ENCODE data around the gene GP2. TPM values are rescaled to one million over a fixed set of nuclear protein-coding genes. Genes with fewer than 3 reads are reported as not detected.
"Not testable (repeated sequence)": the region's sequence is repeated elsewhere in the genome, so short reads cannot be mapped to it uniquely, and the experiment has no call there.

GP2 gene
- total RNA-seq, 1 experiment from 2014 or later = not detected

GRCh38 chr16:20326321-20326720 lies 992 bp downstream of the GP2 start:
- DNase-seq (ENCODE audit: extremely low read depth, low read depth) = no peak

- no peak for DNase-seq (ENCODE audit: extremely low read depth, low read depth)
Observed at GRCh38 chr16:20325005-20325404, 2.3 kb downstream of the GP2 start.

DNA sequence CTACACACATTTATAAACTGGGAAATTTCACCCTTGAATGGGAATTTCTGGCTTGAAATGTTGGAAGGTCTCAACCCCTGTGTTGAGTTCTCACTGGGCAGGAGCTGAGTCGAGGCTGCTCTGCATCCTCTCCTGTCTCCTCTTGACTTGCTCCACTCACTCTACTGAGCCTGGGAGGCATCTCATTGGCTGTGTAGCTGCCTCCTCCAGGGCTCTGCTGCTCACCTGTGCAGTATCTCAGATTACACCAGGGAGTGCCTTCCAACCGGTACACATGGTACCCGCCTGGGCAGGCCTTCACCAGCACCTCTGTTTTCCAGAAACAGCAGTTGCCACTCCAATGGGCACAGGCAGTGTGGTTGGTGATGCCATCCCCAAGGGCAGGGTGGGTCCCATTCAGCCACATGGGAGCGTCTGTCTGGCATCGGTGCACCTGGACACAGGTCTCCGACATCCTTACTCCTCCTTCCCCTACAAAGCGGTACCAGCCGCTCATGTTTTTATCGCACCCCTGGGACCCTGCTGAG lies 3.7 kb downstream of the GP2 start:
- DNase-seq (ENCODE audit: extremely low read depth, low read depth) = no peak

DNA sequence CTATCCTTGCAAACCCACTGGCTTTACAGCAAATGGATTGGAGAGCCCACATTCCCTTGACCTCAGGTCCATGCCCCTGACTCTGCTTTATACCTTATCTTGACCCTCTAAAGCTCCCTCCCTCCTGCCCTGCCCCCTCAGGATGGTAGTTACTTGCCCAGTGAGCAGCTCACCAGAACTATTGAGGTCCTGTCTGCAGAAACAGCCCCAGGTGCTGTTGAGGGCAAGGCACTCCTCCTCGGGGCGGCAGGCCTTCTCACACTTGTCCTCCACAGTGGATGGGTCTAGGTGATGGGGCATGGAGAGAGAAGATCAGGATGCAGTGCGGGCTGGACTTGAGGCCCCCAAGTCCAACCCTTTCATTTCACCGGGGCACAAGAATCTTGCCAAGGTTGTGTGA lies 4.6 kb downstream of the GP2 start:
- DNase-seq (ENCODE audit: extremely low read depth, low read depth) = no peak

DNA sequence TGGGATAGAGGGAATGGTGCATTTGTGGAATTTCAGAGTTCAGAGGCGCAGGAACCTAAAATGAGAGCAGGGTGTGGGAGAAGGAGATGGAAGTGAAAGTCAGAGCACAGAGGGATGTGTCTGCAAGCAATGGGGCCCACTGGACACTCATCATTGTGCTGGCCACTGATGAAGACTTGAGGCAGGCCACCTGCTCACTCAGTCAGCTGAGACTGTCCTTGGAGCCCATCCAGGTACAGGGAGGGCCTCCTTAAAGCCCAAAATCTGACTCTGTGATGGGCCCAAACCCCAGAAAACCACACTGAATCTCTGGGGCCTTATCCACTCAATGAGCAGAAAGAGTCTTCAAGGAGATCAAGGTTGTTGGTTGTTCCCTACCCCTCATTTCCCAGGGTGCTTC lies 5.6 kb downstream of the GP2 start:
- no peak for DNase-seq (ENCODE audit: extremely low read depth, low read depth)

GRCh38 chr16:20321051-20321450 lies 6.3 kb downstream of the GP2 start:
- DNase-seq (ENCODE audit: extremely low read depth, low read depth) = not testable (repeated sequence)

GRCh38 chr16:20320592-20320991 lies 6.7 kb downstream of the GP2 start:
- DNase-seq (ENCODE audit: extremely low read depth, low read depth) = no peak

- no peak for DNase-seq (ENCODE audit: extremely low read depth, low read depth)
Observed at GRCh38 chr16:20320178-20320577, 7.1 kb downstream of the GP2 start.

DNA sequence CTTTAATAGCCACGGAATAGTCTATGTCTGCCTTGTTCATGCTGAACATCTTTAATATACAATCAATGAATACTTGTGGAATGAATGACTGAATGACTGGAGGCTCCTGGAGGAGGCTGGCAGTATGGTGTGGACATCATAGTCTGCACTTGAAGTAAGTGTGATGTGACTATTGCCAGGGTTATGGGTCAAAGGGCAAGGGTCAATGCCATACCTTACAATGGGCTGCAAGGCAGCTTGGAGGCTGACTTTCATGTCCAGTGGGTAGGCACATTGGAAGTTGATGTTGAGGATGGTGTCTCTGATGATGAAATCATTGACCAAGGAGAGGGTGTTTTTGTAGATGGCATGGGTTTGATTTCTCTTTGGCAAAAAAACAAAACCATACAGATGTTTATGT lies 7.9 kb downstream of the GP2 start:
- DNase-seq (ENCODE audit: extremely low read depth, low read depth) = no peak

GRCh38 chr16:20318437-20318836 lies 8.9 kb downstream of the GP2 start:
- DNase-seq (ENCODE audit: extremely low read depth, low read depth) = no peak

DNA sequence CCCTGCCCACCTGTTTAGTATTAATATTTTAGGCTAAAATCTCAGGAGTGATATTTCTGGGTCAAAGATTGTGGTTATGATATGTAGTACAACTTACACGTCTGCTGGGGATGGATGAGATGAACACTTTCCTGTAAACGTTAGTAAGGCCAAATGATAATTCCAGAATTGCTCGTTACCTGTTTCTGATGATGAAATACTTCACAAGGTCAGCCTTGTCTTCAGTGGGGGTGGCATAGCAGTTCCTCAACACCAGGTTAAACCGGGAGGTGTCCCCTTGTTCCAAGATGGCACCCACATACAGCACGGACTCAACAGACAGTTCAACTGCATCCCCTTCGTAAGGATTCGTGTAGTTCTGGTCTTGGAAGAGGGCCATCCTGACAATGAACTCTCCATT lies 9.3 kb downstream of the GP2 start:
- no peak for DNase-seq (ENCODE audit: extremely low read depth, low read depth)

GRCh38 chr16:20317117-20317516 lies 10.2 kb downstream of the GP2 start:
- no peak for DNase-seq (ENCODE audit: extremely low read depth, low read depth)

GRCh38 chr16:20316715-20317114 lies 10.6 kb downstream of the GP2 start:
- DNase-seq (ENCODE audit: extremely low read depth, low read depth) = no peak

- DNase-seq (ENCODE audit: extremely low read depth, low read depth) = no peak
Observed at GRCh38 chr16:20315764-20316163, 11.5 kb downstream of the GP2 start.

GRCh38 chr16:20314575-20314974 lies 12.7 kb downstream of the GP2 start:
- no peak for DNase-seq (ENCODE audit: extremely low read depth, low read depth)

DNA sequence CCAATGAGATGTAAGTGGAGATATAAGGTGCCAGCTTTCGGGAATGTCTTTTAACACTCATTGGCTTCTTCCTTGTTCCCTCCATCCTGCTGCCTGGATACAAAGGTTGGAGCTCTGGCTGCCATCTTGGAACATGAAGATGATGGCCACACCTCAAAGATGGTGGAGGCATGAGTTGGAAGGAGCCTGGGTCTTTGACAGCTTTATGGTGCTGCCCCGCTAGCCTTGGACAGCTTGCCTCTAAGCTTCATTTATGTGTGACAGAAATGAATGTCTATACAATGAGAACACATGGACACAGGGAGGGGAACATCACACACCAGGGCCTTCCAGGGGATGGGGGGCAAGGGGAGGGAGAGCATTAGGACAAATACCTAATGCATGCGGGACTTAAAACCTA lies 13.6 kb downstream of the GP2 start:
- no peak for DNase-seq (ENCODE audit: extremely low read depth, low read depth)

DNA sequence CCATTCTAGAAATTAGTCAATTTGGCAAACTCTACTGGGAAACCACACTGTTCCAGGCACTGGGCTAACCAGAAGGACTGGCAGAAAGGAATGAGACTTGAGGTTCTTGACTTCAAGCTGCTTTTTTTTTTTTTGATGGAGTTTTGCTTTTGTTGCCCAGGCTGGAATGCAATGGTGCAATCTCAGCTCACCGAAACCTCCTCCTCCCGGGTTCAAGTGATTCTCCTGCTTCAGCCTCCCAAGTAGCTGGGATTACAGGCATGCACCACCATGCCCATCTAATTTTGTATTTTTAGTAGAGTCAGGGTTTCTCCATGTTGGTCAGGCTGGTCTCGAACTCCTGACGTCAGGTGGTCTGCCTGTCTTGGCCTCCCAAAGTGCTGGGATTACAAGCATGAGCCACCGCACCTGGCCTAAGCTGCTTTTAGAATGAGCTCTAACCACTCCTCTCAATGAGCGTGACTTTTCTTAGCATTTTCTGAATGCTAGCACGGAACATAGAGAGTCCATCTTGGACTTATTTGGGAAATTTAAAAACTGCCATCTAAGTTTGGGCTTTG lies 14.7 kb downstream of the GP2 start:
- DNase-seq (ENCODE audit: extremely low read depth, low read depth) = not testable (repeated sequence)

DNA sequence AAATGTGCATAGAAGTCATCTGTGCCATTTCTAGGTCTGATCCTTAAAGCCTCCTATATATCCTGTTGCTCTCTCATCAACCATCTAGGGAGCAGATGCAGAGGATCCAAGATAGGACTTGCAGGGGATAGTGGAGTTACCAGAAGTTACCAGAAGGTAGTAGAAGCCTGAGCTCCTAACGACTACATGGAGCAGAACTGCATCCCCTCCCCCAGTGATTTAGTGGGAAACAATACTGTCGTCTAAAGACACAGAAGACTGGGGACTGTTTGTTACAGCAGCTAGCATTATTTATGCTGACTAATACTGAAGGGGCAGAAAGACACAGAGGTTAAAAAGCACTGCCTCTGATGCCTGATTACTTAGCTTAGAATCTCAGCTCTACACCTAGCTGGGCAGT lies 15.8 kb downstream of the GP2 start:
- no peak for DNase-seq (ENCODE audit: extremely low read depth, low read depth)

DNA sequence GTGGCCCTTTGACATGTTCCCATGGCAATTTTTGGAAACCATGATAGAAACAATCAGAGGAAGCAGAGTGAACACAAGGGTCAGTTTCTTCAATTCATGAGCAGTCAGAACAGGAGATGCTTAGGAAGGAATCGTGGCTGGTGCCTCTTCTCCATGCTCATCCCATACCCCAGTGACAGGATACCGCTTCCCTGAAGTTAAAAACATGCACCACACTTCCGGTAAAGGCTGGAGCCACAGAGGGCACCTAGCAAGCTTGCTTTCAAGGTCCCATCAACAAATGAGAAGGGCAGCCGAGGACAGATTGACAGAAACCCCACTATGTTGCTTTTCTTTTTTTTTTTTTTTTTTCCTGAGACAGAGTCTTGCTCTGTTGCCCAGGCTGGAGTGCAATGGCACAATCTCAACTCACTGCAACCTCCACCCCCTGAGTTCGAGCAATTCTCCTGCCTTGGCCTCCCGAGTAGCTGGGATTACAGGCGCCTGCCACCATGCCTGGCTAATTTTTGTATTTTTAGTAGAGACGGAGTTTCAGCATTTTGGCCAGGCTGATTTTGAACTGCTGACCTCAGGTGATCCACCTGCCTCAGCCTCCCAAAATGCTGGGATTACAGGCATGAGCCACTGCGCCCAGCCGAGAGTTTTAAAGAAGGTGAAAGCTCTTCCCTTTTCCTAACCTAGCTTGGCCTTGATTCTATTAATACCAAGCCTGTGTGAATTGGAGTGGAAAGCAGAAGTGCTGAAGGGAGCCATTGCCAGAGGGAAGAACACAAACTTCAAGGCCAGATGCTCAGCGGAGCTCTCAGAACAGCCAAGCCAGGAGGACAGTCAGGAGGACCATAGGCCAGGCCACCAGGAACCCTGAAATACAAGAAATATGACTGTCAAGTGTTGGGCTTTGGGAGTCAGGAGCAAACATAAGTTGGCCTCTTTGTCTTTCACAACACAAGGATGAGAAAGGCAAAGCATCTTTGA lies 16.6 kb downstream of the GP2 start:
- DNase-seq (ENCODE audit: extremely low read depth, low read depth) = no peak

GRCh38 chr16:20309786-20310185 lies 17.5 kb downstream of the GP2 start:
- DNase-seq (ENCODE audit: extremely low read depth, low read depth) = no peak

DNA sequence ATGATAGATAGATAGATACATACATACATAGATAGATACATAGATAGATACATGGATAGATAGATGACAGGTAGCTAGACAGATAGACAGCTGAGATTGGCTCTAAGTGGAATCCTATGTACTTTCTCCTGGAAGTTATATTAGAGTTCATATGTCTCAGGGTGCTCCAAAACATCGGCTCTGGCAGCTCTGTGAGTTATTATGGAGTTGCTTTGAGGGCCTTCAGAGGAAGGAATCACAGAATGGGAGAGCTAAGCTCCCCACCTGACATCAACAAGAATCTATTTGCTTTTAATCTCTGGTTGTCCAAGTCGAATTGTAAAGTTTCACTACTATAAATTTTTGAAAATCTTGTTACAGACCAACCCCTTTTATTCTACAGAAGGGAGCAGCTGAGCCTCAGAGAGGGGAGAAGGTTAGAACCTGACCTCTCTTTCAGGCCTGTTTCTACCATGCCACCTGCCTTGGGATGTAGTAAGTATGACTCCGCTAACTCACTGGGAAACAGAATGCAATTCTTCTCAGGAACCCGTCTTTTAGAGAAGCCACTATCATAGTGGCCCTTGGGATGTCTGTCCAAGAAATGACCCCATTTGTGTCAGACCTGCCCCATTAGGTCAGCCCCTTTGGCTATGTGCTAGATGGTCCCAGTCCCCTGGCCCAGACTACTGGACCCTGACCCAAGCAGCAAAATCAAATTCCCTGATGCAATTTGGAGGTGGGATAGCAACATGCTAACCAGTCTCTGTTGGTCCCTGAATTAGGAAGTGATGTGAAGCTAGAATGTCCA lies 18.3 kb downstream of the GP2 start:
- DNase-seq (ENCODE audit: extremely low read depth, low read depth) = no peak
